Measurements from ENCODE around the gene TSPAN8.
"Not testable (repeated sequence)": the region's sequence is repeated elsewhere in the genome, so short reads cannot be mapped to it uniquely, and the experiment has no call there.

The TSPAN8 gene

DNA sequence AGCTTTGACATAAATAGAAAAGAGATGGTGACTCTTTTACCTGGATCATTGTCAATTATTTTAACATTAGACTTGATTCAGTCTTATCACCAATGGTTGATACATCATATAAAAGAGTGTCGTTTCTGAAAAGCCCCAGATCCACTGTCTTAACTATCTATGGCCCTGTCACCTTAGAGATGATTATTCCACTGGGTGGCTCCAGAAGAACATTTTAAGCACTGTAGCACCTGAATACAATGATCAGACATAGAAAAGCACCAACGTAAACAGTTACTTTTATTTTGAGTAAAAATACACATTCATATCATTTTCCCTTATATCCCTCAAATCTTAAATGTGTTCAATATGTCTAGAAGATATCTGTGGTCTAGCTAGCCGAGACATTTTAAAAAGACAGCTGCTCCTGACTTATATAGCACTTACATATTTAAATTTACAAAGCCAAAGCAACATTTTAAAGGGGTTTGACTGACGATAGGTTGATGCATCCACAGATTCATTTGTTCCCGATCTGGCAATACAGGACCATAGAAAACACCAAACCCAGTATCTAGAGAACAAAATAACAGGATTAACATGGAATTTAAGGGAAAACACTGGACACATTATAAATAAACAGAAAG is 32.9 kb downstream of the TSPAN8 start:
- no peak for DNase-seq

DNA sequence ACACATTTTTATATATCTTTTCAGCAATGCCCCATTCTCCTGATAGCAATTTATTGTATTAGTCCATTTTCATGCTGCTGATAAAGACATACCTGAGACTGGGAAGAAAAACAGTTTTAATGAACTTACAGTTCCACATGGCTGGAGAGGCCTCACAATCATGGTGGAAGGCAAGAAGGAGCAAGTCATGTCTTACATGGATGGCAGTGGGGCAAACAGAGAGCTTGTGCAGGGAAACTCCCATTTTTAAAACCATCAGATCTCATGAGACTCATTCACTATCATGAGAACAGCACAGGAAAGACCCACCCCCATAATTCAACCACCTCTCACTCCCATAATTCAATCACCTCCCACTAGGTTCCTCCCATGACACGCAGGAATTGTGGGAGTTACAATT is 44.7 kb downstream of the TSPAN8 start:
- not testable (repeated sequence) for DNase-seq

DNA sequence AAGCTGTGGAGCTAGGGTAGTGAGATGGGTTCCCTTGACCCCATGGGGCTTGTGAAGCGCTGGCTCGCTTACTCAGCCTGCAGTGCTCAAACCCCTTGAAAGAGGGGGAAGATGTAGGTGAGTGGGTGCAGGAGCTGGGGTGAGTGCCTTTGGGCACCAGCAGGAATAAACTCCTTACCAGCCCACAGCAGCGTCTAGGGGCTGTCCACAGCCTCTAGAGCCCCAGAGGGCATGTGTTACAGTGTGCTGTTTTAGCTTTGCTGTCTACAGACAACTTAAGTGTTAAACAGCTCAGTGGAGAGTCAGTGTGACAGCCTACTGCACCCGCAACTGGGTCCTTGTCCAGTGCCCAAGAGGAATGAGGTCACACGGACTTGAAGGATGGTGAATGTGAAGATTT is 48.0 kb downstream of the TSPAN8 start:
- no peak for DNase-seq

DNA sequence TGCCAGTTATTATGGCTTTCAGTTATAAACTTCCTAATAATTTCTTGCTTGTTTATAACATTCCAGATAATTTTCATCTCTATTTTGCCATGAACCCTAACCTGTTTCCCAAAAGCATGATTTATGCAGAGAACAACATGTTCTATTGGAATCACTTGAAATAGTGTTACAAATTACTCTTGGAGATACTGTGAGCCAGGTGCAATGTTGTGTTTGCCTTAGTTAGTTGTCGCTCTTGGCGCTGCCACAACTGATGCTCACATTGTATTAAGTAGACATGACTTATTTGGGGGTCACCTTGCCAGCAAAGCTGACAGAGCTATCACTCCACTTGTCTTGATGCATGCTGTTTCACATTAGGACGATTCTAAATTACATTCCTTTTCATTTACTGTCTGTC is 49.4 kb downstream of the TSPAN8 start:
- no peak for DNase-seq

DNA sequence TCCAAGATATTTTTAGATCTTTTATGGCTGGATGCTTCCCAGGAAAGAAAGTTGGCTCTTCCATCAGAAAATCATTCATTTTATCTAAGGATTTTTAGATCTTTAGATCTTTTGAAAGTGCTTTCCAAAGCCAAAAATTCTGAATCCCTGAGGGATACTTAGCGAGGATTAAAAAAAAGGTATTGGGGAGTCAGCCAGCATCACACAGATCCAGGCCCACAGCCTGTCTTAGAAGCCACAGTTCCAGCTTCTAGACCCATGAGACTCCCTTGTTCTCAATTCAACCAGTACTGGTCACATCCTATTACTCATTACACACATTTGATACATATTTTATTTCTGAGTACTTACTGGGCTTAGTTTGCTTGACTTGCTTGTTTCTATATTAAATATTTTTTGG is 49.9 kb downstream of the TSPAN8 start:
- no peak for DNase-seq

DNA sequence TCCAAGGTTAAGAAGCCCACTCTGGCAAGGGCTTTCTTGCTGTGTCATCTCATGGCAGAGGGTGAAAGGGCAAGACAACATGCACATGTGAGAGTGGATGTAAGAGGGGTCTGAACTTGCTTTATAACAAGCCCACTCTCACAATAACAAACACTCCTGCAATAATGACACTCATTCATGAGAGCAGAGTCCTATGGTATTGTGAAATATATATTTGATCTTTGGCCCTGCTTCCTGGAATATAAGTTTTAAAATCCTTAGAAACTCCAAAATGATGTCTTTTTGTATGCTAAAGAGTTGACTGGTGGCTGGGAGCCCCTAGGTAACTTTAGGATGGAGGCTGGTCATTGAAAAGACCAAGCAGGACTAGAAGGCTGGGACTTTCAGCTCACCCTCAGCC is 51.8 kb downstream of the TSPAN8 start:
- DNase-seq, result no peak

DNA sequence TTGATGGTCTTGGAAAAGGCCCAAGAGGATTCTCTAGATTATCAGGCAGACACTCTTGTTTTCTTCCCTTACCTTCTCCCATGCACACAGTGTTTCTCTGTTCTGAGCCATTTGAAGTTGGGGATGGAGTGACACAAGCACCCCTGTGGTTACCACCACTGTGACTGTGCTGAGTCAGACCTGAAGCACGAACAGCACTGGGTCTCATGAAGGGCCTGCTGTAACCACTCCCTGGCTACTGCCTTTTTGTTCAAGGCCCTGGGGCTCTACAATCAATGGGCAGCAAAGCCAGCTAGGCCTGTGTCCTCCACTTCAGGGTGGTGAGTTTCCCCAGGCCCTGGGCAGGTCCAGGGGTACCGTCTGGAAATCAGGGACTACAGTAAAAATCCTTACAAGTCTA is 65.5 kb downstream of the TSPAN8 start:
- DNase-seq, result no peak

DNA sequence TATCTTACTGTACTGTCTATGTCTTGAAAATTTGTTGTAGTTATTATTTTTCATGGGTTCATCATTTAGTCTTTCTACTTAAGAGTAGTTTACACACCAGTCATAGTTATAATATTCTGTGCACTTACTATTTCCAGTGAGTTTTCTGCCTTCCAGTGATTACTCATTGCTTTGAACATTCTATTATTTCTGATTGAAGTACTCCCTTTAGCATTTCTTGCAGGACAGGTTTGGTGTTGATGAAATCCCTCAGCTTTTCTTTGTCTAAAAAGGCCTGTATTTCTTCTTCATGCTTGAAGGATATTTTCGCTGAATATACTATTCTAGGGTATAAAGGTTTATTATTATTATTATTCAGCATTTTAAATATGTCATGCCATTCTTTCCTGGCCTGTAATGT is 66.8 kb downstream of the TSPAN8 start:
- DNase-seq, result no peak

DNA sequence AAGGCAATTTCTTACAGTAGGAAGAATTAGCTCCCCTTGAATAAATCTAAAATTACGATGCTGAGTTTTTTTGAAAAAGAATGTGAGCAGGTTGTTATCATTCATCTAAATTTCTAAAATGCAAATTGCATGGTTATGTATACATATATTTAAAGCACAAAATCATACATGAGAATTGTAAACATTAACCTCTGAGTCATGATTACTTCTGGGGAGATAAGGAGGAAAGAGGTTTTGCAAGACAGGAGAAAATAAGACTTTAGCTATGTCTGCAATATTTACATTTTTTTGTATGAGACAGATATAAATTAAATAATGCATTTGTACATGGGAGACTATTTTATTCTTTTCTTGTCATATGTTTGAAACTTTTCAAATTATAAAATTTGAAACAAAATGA is 72.2 kb downstream of the TSPAN8 start:
- DNase-seq, result no peak

DNA sequence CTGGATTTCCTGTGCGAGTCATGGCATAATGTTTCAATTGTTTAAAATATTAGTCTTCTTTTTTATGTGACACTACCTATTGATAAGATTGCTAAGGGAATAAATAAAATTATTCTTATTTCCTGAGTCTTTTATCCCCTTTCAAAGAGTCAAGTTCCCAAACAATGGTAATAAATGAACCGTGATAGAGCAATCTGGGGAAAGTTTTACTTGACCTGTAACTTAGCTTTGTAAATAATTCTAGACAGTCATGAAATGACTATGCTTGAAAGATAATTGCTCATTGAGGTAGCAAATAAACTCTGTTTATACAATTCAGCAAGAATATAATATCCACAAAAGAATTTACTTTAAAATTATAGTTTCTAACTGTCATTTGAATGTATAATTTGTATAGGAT is 82.1 kb downstream of the TSPAN8 start:
- no peak for DNase-seq

Measured in hematopoietic multipotent progenitor cell treated with erythropoietin and hydrocortisone succinate and interleukin-3 and kit ligand, for 4 days (in vitro differentiated cells).